Memory B cell (primary cell): ENCODE measurements around the gene JMY.
"Not testable (repeated sequence)": the region's sequence is repeated elsewhere in the genome, so short reads cannot be mapped to it uniquely, and the experiment has no call there.

Source experiments
- ATAC-seq: fragments of 150-1000 bp; cut with Tn5 transposase; 2 replicates; pipeline ENCODE4 v1.10.0; 2021; ENCODE audit warnings: low read depth, mild to moderate bottlenecking, moderate library complexity
- DNase-seq, 2 donors: peaks; one replicate each; pipeline ENCODE4 v3.0.0; 2022; ENCODE audit warnings: low spot score in 2 of 2
- H3K27ac Mint-ChIP-seq: one replicate; pipeline ENCODE4 v1.8.0; 2022; ENCODE audit warnings: mild to moderate bottlenecking, moderate library complexity, mixed read lengths
- H3K27me3 Mint-ChIP-seq: one replicate; pipeline ENCODE4 v1.8.0; 2022; ENCODE audit warnings: mixed read lengths
- H3K36me3 Mint-ChIP-seq: one replicate; pipeline ENCODE4 v1.8.0; 2022; ENCODE audit warnings: mild to moderate bottlenecking, mixed read lengths
- H3K4me1 Mint-ChIP-seq: one replicate; pipeline ENCODE4 v1.8.0; 2022; ENCODE audit warnings: mixed read lengths
- H3K4me3 Mint-ChIP-seq: one replicate; pipeline ENCODE4 v1.8.0; 2022; ENCODE audit warnings: mild to moderate bottlenecking, moderate library complexity, mixed read lengths
- H3K9me3 Mint-ChIP-seq: one replicate; pipeline ENCODE4 v1.8.0; 2022; ENCODE audit warnings: mixed read lengths

JMY gene

DNA sequence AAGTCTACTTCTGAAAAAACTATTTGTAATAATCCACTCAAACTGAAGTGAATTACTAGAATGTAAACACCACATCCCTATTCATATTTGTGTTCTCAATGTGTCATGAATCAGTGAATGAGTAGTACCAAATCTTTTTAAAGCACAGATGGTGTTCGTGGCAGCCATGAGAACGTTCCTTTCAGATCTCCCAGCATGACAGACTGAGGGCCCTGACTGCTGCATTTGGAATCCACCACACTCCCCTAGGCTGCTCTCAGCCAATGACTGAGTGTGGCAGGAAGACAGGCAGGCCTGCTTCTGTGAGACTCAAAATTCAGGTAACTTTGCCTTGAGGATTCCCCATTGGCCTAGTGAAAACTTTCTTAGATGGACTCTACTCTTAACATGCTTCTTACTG is 10.9 kb upstream of the JMY start:
- peaks cover 2% of the 10 kb centered on the region for H3K4me1 Mint-ChIP-seq
- no peaks in the 10 kb centered on the region for H3K36me3 Mint-ChIP-seq
- no peak overlapping the region for H3K4me3 Mint-ChIP-seq
- H3K27ac Mint-ChIP-seq: peak overlapping the region; percentile 8
- H3K27me3 Mint-ChIP-seq: no peaks in the 10 kb centered on the region
- no peak for ATAC-seq
- no peak for DNase-seq
- H3K9me3 Mint-ChIP-seq: peaks cover 2% of the 10 kb centered on the region

DNA sequence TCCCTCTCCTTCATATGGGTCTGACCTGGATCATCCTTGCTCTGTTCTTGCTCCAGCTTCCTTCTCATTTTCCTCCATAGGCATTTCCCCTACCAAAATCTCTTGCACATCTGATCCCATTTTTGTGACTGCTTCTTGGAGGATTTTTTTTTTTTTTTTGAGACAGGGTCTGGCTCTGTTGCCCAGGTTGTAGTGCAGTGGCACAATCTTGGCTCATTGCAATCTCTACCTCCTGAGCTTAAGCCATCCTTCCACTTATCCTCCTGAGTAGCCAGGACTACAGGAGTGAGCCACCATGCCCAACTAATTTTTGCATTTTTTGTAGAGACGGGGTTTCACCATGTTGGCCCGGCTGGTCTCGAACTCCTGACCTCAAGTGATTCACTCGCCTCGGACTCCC is 10.5 kb upstream of the JMY start:
- DNase-seq: no peak
- Mint-ChIP-seq H3K4me1 (peaks cover 6% of the 10 kb centered on the region), H3K27ac (peak overlapping the region; percentile 8), H3K9me3 (peaks cover 2% of the 10 kb centered on the region), H3K4me3 (no peak overlapping the region), H3K36me3 (no peaks in the 10 kb centered on the region), H3K27me3 (no peaks in the 10 kb centered on the region)
- no peak for ATAC-seq

DNA sequence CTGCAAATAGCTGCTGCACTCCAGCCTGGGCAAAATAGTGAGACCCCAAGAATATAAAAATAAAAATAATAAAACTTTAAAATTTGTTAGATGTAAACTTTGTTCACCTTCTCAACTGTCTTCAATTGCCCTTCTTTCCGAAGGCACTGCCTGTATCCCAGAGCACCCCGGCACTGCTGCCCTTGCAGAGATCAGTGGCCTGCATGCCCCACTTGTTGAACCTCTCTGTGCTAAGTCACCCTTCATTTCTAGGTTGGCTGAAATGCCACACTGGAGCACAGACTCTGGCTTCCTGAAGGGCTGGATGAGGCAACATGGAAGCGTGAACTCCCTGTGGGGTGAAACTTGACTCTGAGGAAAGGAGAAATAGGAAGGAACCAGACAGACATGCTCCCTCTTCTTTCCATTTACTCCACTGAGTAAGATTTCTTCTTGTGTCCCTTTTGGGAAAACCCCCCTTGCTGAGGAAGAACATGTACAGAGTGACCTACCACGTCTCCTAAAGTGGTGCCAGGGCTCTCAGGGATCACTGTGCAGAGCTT is 8.4 kb upstream of the JMY start:
- DNase-seq: no peak
- Mint-ChIP-seq H3K4me1 (peaks cover 7% of the 10 kb centered on the region), H3K9me3 (peaks cover 2% of the 10 kb centered on the region), H3K27ac (peak overlapping the region; percentile 80), H3K27me3 (no peaks in the 10 kb centered on the region), H3K4me3 (no peak overlapping the region), H3K36me3 (no peaks in the 10 kb centered on the region)
- ATAC-seq: no peak

DNA sequence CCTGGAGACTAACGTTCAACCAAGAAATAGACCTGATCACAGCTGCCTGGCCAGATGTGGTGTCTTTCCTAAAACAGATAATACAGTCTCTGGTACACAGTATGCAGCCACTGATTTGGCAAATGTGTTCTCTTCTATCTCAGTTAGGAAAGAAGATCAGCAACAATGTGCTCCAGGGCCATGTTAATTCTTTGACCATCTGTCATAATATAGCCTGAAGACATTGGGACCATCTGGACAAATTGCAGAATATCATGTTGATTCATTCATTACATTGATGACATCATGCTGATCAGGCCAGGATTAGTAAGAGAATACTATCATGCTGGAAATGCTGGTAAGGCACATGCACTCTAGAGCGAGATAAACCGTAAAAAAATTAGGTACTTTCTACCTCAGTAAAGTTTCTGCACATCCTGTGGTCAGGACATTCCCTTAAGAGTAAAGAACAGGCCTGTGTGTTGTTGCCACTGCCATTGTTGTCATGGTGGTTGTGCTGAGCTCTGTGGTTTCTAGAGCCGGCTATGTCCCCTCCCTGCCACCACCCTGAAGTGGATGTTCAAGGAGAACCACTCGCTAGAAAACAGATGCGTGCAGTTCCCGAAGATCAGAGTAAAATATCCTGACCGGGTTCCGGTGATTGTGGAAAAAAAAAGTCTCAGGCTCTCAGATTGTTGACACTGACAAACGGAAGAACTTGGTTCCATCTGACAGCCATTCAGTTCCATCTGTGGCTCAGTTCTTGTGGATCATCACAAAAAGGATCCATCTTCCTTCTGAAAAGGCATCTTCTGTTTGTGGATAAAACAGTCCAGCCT is 6.4 kb upstream of the JMY start:
- Mint-ChIP-seq H3K27me3 (no peaks in the 10 kb centered on the region), H3K27ac (peak overlapping the region; percentile 80), H3K4me1 (peaks cover 7% of the 10 kb centered on the region), H3K9me3 (no peaks in the 10 kb centered on the region), H3K36me3 (no peaks in the 10 kb centered on the region), H3K4me3 (no peak overlapping the region)
- ATAC-seq (peak; percentile 82), DNase-seq (peak in 1 of 2 donors; percentile 18)

DNA sequence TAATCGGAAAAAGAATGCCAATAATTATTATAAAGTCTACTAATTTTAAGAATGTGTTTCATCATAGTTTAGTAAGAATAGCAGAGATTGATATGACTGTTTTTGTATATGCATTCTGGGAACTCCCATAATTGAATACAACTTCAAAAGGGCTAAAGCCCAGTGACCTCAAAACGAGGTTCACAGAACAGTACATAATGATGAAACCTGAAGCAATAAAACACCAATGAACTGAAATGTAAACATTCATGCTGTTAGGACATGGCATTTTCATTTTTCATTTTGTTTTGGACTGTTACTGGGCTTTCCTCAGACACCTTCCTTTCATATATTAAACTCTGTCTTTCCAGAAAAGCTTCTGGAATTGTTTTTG is 684 bp upstream of the JMY start:
- H3K9me3 Mint-ChIP-seq: no peaks in the 10 kb centered on the region
- peak overlapping the region; percentile 95 for H3K4me3 Mint-ChIP-seq
- peak overlapping the region; percentile 98 for H3K27ac Mint-ChIP-seq
- H3K36me3 Mint-ChIP-seq: peaks cover 2% of the 10 kb centered on the region
- DNase-seq (no peak), ATAC-seq (peak; percentile 25)
- no peaks in the 10 kb centered on the region for H3K27me3 Mint-ChIP-seq
- H3K4me1 Mint-ChIP-seq: peaks cover 11% of the 10 kb centered on the region

DNA sequence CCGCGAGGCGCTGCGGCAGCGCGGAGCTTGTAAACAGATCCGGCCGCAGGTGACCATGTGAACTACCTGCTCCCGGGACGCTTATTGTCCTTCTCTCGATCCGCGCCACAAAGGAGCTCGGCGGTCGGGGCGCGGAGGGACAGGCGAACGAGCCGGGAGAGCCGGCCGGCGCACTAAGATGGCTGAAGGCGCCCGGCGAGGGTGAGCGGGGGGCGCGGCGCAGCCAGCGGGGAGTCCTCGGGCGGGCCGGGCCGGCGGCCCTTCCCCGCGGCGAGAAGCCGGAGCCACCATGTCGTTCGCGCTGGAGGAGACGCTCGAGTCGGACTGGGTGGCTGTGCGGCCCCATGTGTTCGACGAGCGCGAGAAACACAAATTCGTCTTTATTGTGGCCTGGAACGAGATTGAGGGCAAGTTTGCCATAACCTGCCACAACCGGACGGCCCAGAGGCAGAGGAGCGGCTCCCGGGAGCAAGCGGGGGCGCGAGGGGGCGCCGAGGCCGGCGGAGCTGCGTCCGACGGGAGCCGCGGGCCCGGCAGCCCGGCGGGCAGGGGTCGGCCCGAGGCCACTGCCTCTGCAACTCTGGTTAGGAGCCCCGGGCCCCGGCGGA is 535 bp downstream of the JMY start:
- Mint-ChIP-seq H3K27ac (peak overlapping the region; percentile 98), H3K27me3 (no peaks in the 10 kb centered on the region), H3K36me3 (peaks cover 2% of the 10 kb centered on the region), H3K4me3 (peak overlapping the region; percentile 95), H3K4me1 (peaks cover 14% of the 10 kb centered on the region), H3K9me3 (no peaks in the 10 kb centered on the region)
- ATAC-seq: peak; percentile 21
- DNase-seq: peak; percentile 37 to 58

DNA sequence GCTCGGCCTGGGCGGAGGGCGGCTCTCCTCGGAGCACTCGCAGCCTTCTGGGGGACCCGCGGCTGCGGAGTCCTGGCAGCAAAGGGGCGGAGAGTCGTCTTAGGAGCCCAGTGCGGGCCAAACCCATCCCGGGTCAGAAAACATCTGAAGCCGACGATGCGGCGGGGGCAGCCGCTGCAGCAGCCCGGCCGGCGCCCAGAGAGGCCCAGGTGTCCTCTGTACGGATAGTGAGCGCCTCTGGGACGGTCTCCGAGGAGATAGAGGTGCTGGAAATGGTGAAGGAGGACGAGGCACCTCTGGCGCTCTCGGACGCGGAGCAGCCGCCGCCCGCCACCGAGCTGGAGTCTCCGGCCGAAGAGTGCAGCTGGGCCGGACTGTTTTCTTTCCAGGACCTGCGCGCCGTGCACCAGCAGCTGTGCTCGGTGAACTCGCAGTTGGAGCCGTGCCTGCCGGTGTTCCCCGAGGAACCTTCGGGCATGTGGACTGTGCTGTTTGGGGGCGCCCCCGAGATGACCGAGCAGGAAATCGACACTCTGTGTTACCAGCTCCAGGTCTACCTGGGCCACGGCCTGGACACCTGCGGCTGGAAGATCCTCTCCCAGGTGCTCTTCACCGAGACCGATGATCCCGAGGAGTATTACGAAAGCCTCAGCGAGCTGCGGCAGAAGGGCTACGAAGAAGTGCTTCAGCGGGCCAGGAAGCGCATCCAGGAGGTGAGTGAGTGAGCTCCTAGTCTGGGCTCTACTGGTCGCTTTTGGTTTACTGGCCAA is 1.2 kb downstream of the JMY start:
- Mint-ChIP-seq H3K9me3 (no peaks in the 10 kb centered on the region), H3K27me3 (no peaks in the 10 kb centered on the region), H3K4me1 (peaks cover 14% of the 10 kb centered on the region), H3K36me3 (peaks cover 2% of the 10 kb centered on the region), H3K27ac (peak overlapping the region; percentile 98), H3K4me3 (peak overlapping the region; percentile 95)
- ATAC-seq (peak; percentile 3), DNase-seq (peak; percentile 29 to 51)

DNA sequence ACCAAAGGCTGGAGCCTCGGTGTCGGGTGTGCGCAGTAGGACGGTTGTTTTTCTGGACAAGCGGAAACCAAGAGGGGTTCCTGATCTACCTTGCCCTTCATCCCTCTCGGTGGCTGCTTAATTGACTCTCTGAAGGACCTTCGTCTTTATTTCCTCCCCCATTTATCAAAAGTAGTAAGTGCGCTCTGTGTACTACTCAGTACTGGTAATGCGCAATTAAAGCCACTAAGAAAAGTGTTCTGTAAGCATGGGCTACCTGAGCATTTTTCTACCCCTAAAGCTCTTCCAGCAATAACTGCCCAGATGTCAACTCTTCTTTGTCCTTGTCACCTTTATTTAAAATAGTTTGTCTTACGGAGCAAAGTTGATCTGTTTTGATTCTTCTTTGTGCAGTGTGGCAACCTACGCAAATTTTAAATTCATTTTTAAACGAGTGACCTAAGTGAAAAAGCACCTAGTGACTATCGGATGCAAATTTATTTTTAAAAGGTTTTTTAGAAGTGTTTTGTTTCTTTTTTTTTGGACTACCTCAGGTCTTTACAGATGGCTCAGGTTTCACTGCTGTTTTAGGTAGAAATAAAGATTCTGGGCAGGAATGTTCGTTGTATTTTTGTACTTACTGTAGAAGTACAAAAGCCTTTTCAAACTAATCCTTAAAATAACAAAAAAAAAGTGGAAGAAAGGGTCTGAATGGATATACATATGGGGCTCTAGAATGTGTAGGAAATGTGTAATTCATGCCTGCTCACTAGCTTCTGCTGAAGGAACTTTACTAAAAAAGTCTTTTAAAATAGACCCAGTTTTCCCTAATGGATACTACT is 2.0 kb downstream of the JMY start:
- Mint-ChIP-seq H3K9me3 (no peaks in the 10 kb centered on the region), H3K27ac (peak overlapping the region; percentile 98), H3K36me3 (peaks cover 2% of the 10 kb centered on the region), H3K4me3 (peak overlapping the region; percentile 95), H3K27me3 (no peaks in the 10 kb centered on the region), H3K4me1 (peaks cover 17% of the 10 kb centered on the region)
- DNase-seq (peak in 1 of 2 donors; percentile 9), ATAC-seq (peak; percentile 2)

DNA sequence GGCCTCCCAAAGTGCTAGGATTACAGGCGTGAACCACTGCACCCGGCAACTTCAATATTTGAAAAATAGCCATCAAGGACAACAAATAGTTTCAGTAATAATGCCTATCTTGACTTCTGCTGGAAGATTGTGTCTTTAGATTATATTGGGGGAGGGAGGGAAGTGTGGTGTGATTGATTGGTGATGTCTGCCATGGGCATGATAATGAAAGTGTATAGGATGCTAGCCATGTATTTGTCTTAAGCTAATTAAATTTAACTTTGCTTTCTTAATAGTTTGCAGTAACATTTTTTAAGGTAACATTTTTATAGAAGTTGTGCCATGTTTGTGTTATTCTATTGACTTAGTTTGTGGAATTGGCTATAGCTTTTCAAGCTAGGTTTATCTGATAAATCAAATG is 4.6 kb downstream of the JMY start:
- no peak for ATAC-seq
- DNase-seq: no peak
- Mint-ChIP-seq H3K4me1 (peaks cover 17% of the 10 kb centered on the region), H3K36me3 (peaks cover 2% of the 10 kb centered on the region), H3K27me3 (no peaks in the 10 kb centered on the region), H3K9me3 (no peaks in the 10 kb centered on the region), H3K4me3 (no peak overlapping the region), H3K27ac (no peak overlapping the region)

DNA sequence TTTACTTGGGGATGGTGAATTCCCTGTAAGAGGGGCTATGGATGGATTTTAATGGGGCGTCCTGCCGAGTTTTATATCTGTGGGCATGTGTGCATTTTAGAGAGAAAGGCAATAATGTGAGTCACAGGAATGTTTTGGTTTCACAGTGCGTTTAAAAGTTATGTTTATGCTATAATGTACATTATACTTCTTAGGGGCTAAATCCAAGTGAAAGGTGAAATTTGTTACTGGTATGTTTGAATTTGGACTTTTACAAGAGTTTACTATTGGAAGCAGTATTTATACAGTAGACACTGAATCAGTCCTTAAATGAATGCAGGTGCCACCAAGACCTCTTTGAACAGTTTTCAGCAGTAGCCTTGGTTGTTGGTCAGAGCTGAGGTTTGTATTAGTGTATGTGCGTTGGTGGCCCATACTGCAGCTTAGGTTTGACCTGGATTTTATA is 5.6 kb downstream of the JMY start:
- Mint-ChIP-seq H3K4me3 (no peak overlapping the region), H3K27ac (no peak overlapping the region), H3K4me1 (peaks cover 20% of the 10 kb centered on the region), H3K27me3 (no peaks in the 10 kb centered on the region), H3K36me3 (peaks cover 2% of the 10 kb centered on the region), H3K9me3 (no peaks in the 10 kb centered on the region)
- DNase-seq: no peak
- ATAC-seq: no peak

DNA sequence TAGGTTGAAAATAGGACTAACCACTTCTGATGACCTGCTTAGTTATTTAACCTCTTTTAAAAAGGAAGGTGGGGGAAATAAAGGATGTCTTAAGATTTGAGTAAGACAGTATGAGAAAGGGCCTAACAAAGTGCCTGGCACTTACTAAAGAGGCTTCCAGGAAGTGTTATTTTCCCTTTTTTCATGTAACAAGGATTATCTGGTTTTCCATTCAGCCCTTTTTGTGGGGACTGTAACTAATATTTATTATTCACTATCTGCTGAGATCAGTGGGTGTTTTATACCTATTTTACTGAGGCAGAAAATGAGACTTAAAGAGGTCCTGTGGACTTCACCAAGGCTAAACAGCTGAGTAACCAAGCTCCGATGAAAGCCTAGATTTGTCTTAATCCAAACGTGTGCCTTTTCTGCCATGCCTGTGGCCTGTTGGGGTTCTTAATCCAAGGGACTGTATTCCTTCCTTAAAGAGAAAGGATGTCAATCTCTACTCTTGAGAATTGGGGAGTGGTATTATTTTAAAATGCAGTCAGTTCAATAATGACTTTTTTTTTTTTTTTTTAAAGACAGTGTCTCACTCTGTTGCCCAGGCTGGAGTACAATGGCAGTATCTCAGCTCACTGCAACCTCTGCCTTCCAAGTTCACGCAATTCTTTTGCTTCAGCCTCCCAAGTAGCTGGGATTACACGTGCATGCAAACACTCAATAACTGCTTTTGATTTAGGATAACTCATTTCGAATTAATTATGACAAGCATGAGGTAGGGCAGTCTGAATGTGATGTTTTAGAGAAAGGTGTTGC is 6.5 kb downstream of the JMY start:
- H3K27ac Mint-ChIP-seq: no peak overlapping the region
- H3K9me3 Mint-ChIP-seq: no peaks in the 10 kb centered on the region
- DNase-seq (no peak), ATAC-seq (no peak)
- H3K4me3 Mint-ChIP-seq: no peak overlapping the region
- no peaks in the 10 kb centered on the region for H3K27me3 Mint-ChIP-seq
- peaks cover 2% of the 10 kb centered on the region for H3K36me3 Mint-ChIP-seq
- H3K4me1 Mint-ChIP-seq: peaks cover 20% of the 10 kb centered on the region

DNA sequence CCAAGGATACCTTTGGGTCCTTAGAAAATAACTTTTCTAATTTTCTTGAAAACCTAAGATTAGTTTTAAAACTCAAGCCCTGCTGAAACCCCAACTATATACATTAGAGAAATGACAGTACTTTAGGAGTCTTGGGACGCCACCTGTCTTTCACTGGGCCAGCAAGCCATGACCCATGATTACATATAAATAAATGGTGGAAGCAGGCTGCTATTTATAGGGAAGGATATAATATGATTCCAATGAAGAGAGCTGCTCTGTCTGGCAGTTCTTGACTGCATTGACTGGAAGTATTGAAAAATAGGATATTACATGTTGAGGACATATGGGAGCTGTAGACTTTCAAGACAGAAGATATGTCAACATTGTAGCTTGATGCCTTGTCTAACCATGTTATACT is 7.3 kb downstream of the JMY start:
- H3K27ac Mint-ChIP-seq: no peak overlapping the region
- H3K4me3 Mint-ChIP-seq: no peak overlapping the region
- no peaks in the 10 kb centered on the region for H3K36me3 Mint-ChIP-seq
- H3K9me3 Mint-ChIP-seq: no peaks in the 10 kb centered on the region
- H3K27me3 Mint-ChIP-seq: no peaks in the 10 kb centered on the region
- ATAC-seq: no peak
- peaks cover 16% of the 10 kb centered on the region for H3K4me1 Mint-ChIP-seq
- DNase-seq: no peak

DNA sequence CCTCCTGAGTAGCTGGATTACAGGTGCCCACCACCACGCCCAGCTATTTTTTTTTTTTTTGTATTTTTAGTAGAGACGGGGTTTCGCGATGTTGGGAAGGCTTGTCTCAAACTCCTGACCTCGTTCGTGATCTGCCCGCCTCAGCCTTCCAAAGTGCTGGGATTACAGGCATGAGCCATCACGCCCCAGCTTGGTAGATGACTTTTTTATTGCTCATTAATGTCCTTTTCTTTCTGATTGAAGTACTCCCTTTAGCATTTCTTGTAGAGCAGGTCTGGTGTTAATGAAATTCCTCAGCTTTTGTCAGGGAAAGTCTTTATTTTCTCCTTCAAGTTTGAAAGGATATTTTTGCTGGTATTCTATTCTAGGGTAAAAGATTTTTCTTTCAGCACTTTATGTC is 18.1 kb downstream of the JMY start:
- not testable (repeated sequence) for H3K9me3 Mint-ChIP-seq, DNase-seq, H3K27me3 Mint-ChIP-seq, H3K4me3 Mint-ChIP-seq, ATAC-seq, H3K27ac Mint-ChIP-seq
- Mint-ChIP-seq H3K4me1 (peaks cover 42% of the 10 kb centered on the region), H3K36me3 (peaks cover 23% of the 10 kb centered on the region)
